K562 (cell line): ENCODE data around the gene PFN3. TPM values are rescaled to one million over a fixed set of nuclear protein-coding genes. Genes with fewer than 3 reads are reported as not detected.

Experiments used
- ATAC-seq: fragments of 200-7000 bp; cut with Tn5 transposase; 3 replicates; pipeline ENCODE4 v1.9.1; 2020; ENCODE audit warnings: moderate library complexity
- BruUV-seq: library from RNA; stranded (reverse); fragments of 400-500 nt; replicated peaks from 2 replicates; lab custom pipeline; 2021; lab: Mats Ljungman, UMichigan
- CTCF ChIA-PET: fragments of 300-600 bp; formaldehyde crosslinking; extraction: SDS; loops from one replicate; lab custom pipeline; 2021; ENCODE audit warnings: low intra/inter-chr PET ratio; lab: Yijun Ruan, JAX
- POLR2A ChIA-PET: fragments of 300-600, 350-650 bp; sonication (Branson Sonifier 250); formaldehyde crosslinking; extraction: SDS; loops from one replicate; lab custom pipeline; 2021; ENCODE audit warnings: antibody characterized with exemption, inconsistent platforms; lab: Yijun Ruan, JAX
- DNase-seq, 4 experiments: peaks; one replicate each; pipeline versions ENCODE4 v3.0.0 to v3.0.0-alpha.2; 2011 to 2018; ENCODE audit warnings: low spot score in 3 of 4, mixed read lengths in 3 of 4; ENCODE audit errors: extremely low read depth in 1 of 4
- FAIRE-seq: peaks from 2 replicates; lab custom pipeline; 2011; peaks lifted over from hg19 to GRCh38; lab: Jason Lieb, UNC
- H2AFZ ChIP-seq: 2 replicates; pipeline ENCODE4 v1.6.0; 2011; ENCODE audit warnings: low read depth, low read length, control low read depth, inconsistent platforms
- H3K27ac ChIP-seq: fragments of 200-600 bp; 3 replicates; pipeline ENCODE4 v1.8.0; 2011; ENCODE audit warnings: low read depth, mild to moderate bottlenecking, control low read depth, inconsistent platforms, low read length, moderate library complexity, mixed read lengths; ENCODE audit errors: extremely low read depth
- H3K27me3 ChIP-seq, 2 experiments: fragments of 300-600 bp in 1 of 2; 2 replicates in 1 of 2; 3 replicates in 1 of 2; pipeline versions ENCODE4 v1.6.0 to v1.8.0; 2011; ENCODE audit warnings: inconsistent platforms in 2 of 2, low read length in 2 of 2, mild to moderate bottlenecking in 1 of 2, mixed read lengths in 1 of 2, moderate library complexity in 1 of 2; ENCODE audit not compliant: control insufficient read depth in 2 of 2, insufficient read depth in 2 of 2
- H3K36me3 ChIP-seq: fragments of 300-600 bp; 3 replicates; pipeline ENCODE4 v1.8.0; 2011; ENCODE audit warnings: mild to moderate bottlenecking, low read length, inconsistent platforms; ENCODE audit not compliant: control insufficient read depth, insufficient read depth
- H3K4me1 ChIP-seq, 2 experiments: fragments of 200-600 bp in 1 of 2; replicated peaks in 1 of 2; 2 replicates in 1 of 2; 3 replicates in 1 of 2; pipeline versions ENCODE4 v1.5.1 to v1.8.0; 2011; ENCODE audit warnings: inconsistent platforms in 2 of 2, low read length in 2 of 2, mild to moderate bottlenecking in 1 of 2, mixed read lengths in 1 of 2, moderate library complexity in 1 of 2; ENCODE audit not compliant: control insufficient read depth in 2 of 2, insufficient read depth in 2 of 2
- H3K4me2 ChIP-seq: 2 replicates; pipeline ENCODE4 v1.6.1; 2011; ENCODE audit warnings: low read length, control low read depth, inconsistent platforms, mixed read lengths; ENCODE audit not compliant: insufficient read depth
- H3K4me3 ChIP-seq: fragments of 200-600 bp; sonication (generic), shearing (Covaris generic); 2 replicates; pipeline ENCODE4 v1.5.1; 2016; ENCODE audit warnings: control low read depth, inconsistent platforms
- H3K79me2 ChIP-seq: fragments of 200-600 bp; 3 replicates; pipeline ENCODE4 v1.8.0; 2011; ENCODE audit warnings: low read length, inconsistent platforms; ENCODE audit not compliant: control insufficient read depth, insufficient read depth
- H3K9ac ChIP-seq, 2 experiments: 2 replicates each; pipeline versions ENCODE4 v1.6.0 to v1.6.1; 2011; ENCODE audit warnings: low read depth in 2 of 2, low read length in 2 of 2, control low read depth in 1 of 2, inconsistent platforms in 1 of 2, mild to moderate bottlenecking in 1 of 2, mixed read lengths in 1 of 2; ENCODE audit not compliant: insufficient read depth in 1 of 2
- H3K9me1 ChIP-seq: one replicate; pipeline ENCODE4 v1.6.0; 2011; ENCODE audit warnings: inconsistent platforms, mild to moderate bottlenecking, low read length, moderate library complexity; ENCODE audit not compliant: control insufficient read depth, insufficient read depth
- H3K9me3 ChIP-seq: replicated peaks from 2 replicates; pipeline ENCODE4 v1.5.1; 2011; ENCODE audit warnings: low read depth, low read length, inconsistent platforms; ENCODE audit not compliant: control insufficient read depth, insufficient read depth
- H4K20me1 ChIP-seq: replicated peaks from 2 replicates; pipeline ENCODE4 v1.6.1; 2011; ENCODE audit warnings: low read length, inconsistent platforms, mixed read lengths; ENCODE audit not compliant: control insufficient read depth, insufficient read depth
- ARID1B ChIP-seq: fragments of 450-650 bp; IDR thresholded peaks from 2 replicates; pipeline ENCODE4 v1.6.1; 2016; ENCODE audit warnings: antibody characterized with exemption, mild to moderate bottlenecking, inconsistent platforms
- ARNT ChIP-seq, 2 experiments: fragments of 450-650 bp; IDR thresholded peaks; 2 replicates each; pipeline ENCODE4 v1.6.1; 2016; ENCODE audit warnings: mild to moderate bottlenecking in 1 of 2
- BACH1 ChIP-seq: fragments of 200-800 bp; sonication (Bioruptor generic); IDR thresholded peaks from 2 replicates; pipeline ENCODE4 v1.6.1; 2016; ENCODE audit warnings: missing genetic modification characterization, missing compliant biosample characterization
- CAMTA2 ChIP-seq: fragments of 250-450 bp; sonication (Bioruptor Pico); conservative IDR thresholded peaks from 2 replicates; pipeline ENCODE4 v1.5.1; 2022
- MYC ChIP-seq, 2 experiments: fragments of 250-450 bp in 1 of 2; sonication (Bioruptor Pico) in 1 of 2; IDR thresholded peaks; 2 replicates each; pipeline versions ENCODE4 v1.5.1 to v1.6.1; 2012 to 2021; ENCODE audit warnings: low read depth in 2 of 2, borderline replicate concordance in 1 of 2, improper control_type of control experiment in 1 of 2, low read length in 1 of 2, mild to moderate bottlenecking in 1 of 2, moderate library complexity in 1 of 2
- NELFE ChIP-seq: IDR thresholded peaks from 2 replicates; pipeline ENCODE4 v1.6.1; 2011; ENCODE audit warnings: mild to moderate bottlenecking; ENCODE audit not compliant: insufficient read depth, insufficient read length
- NFRKB ChIP-seq: fragments of 450-650 bp; IDR thresholded peaks from 2 replicates; pipeline ENCODE4 v1.6.1; 2016; ENCODE audit warnings: low read depth
- PTRF ChIP-seq: fragments of 450-650 bp; IDR thresholded peaks from 2 replicates; pipeline ENCODE4 v1.6.1; 2016; ENCODE audit warnings: mild to moderate bottlenecking, missing genetic modification characterization, missing compliant biosample characterization
- SMARCA5 ChIP-seq: fragments of 450-650 bp; IDR thresholded peaks from 2 replicates; pipeline ENCODE4 v1.6.1; 2016
- SMARCE1 ChIP-seq: fragments of 450-650 bp; IDR thresholded peaks from 2 replicates; pipeline ENCODE4 v1.7.1; 2016; ENCODE audit warnings: mild to moderate bottlenecking
- TAF1 ChIP-seq: IDR thresholded peaks from 2 replicates; pipeline ENCODE4 v1.6.1; 2011; ENCODE audit warnings: mild to moderate bottlenecking, low read length, moderate library complexity; ENCODE audit not compliant: insufficient read depth, control insufficient read depth, severe bottlenecking; ENCODE audit errors: extremely low read depth
- TEAD1 ChIP-seq, 2 experiments: fragments of 450-650 bp in 1 of 2; sonication (generic) in 1 of 2; formaldehyde crosslinking; IDR thresholded peaks; 2 replicates each; pipeline versions ENCODE4 v1.4.0 to v1.8.0; 2020 to 2022; ENCODE audit warnings: mild to moderate bottlenecking in 2 of 2, missing genetic modification reagents in 1 of 2
- TFAM ChIP-seq: fragments of 250-450 bp; sonication (Bioruptor Pico); conservative IDR thresholded peaks from 2 replicates; pipeline ENCODE4 v1.5.0; 2021; ENCODE audit warnings: mild to moderate bottlenecking, moderate library complexity
- TGIF2 ChIP-seq: sonication (generic); formaldehyde crosslinking; IDR thresholded peaks from 2 replicates; pipeline ENCODE4 v1.8.1; 2022; ENCODE audit warnings: mild to moderate bottlenecking, missing genetic modification reagents, moderate library complexity
- ZBTB7A ChIP-seq: IDR thresholded peaks from 2 replicates; pipeline ENCODE4 v1.6.1; 2011; ENCODE audit warnings: low read depth, mild to moderate bottlenecking, low read length, moderate library complexity, borderline replicate concordance; ENCODE audit not compliant: control insufficient read depth
- ZNF589 ChIP-seq: fragments of 200-800 bp; sonication (Bioruptor generic); IDR thresholded peaks from 2 replicates; pipeline ENCODE4 v1.6.1; 2016; ENCODE audit warnings: low read depth, missing genetic modification characterization, missing compliant biosample characterization
- ZNF79 ChIP-seq: fragments of 250-450 bp; sonication (Bioruptor Pico); IDR thresholded peaks from 2 replicates; pipeline ENCODE4 v1.4.0; 2020; ENCODE audit warnings: low read depth, mild to moderate bottlenecking, moderate library complexity
- WGBS: fragments of 100-300 bp; shearing (Covaris generic); methylation state at CpG from one replicate; pipeline ENCODE4 v1.1.6; 2016; ENCODE audit warnings: low coverage, mixed read lengths; ENCODE audit not compliant: insufficient coverage; ENCODE audit errors: missing lambda C conversion rate; 5-methylcytosine and 5-hydroxymethylcytosine counted together
- in situ Hi-C: fragments of 300-500 bp; cut with MboI; formaldehyde crosslinking; loops from 4 replicates; pipeline ENCODE4 v1.15.0; 2018; ENCODE audit warnings: inconsistent platforms, mixed read lengths
- intact Hi-C: fragments of 100-400 bp; cut with micrococcal nuclease; formaldehyde crosslinking; loops from 2 replicates; pipeline ENCODE4 v1.14.2; 2022
- polyA plus RNA-seq, 8 experiments: library from polyadenylated mRNA; depleted of rRNA in 4 of 8; stranded (reverse) in 5 of 8; unstranded in 3 of 8; fragments of >200 nt; fragmentation: Nextera tagmentation in 2 of 8; fragmentation: Illumina TruSeq in 1 of 8; extraction: Ambion mirVana in 2 of 8; extraction: Trizol in 1 of 8; gene quantifications; 2 replicates each; pipeline versions ENCODE4 v1.2.1 to v1.2.3, GENCODE V29; 2011 to 2014; ENCODE audit warnings: inconsistent platforms in 1 of 8, missing spikeins in 1 of 8
- total RNA-seq, 7 experiments: library from RNA; depleted of rRNA in 6 of 7; stranded (reverse); fragments of >200 nt in 6 of 7; fragmentation: Illumina TruSeq in 2 of 7; extraction: Trizol in 2 of 7; gene quantifications; 2 replicates each; pipeline versions ENCODE4 v1.2.1 to v1.2.3, GENCODE V29; 2011 to 2021; ENCODE audit warnings: low replicate concordance in 1 of 7
- TF ChIP-seq, protein P1 (sequence below), 3 experiments: fragments of 200-800 bp in 1 of 3; fragments of 250-450 bp in 1 of 3; fragments of 450-650 bp in 1 of 3; sonication (Bioruptor Pico) in 1 of 3; sonication (Bioruptor generic) in 1 of 3; formaldehyde crosslinking in 1 of 3; IDR thresholded peaks; 2 replicates each; pipeline versions ENCODE4 v1.6.1 to v1.8.0; 2016 to 2022; ENCODE audit warnings: mild to moderate bottlenecking in 2 of 3, missing genetic modification characterization in 2 of 3, missing compliant biosample characterization in 1 of 3, moderate library complexity in 1 of 3

The PFN3 gene
- total and polyA plus RNA-seq, 9 of the 15 experiments (the other 6 are each of a cell fraction or from before 2014, with no cell fraction given) = not detected

DNA sequence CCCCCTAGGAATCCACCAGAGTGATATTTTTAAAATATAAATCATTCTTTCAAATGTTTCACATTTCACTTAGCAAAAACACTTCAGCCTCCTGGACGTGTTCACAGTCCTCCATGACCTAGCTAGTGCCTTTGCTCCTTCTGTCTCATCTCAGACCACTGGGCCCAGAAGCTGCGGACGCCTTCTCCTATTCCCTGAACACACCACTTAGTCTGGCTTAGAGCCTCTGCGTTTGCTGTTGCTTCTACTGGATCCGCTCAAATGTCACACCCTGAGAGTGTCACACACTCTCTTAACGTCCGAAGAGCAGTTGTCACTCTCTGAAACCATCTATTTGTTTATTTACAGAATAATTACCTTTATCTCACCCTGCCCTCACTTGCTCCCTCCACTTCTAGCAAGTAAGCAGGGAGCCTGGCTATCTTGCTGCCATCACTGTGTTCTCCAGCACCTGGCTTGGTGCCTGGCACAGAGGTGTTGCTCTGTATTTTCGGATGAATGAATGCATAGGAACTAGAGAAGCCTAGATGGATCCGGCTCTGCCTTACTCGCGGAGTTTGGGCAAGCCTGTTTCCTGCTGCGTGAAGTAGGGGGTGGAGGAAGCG lies 24.8 kb upstream of the PFN3 start:
- no TSS peak for BruUV-seq
- WGBS = 25% methylated on average over 13 of the region's 13 CpGs
- Histone ChIP-seq H3K36me3 (peaks cover 31% of the 10 kb centered on the region; the same call in 2 of the 3 replicates), H4K20me1 (peaks cover 22% of the 10 kb centered on the region; the same call in 1 of the 2 replicates), H3K9me3 (no peaks in the 10 kb centered on the region), H3K4me3 (peak overlapping the region; percentile 51), H3K4me1 (peaks cover 33 to 46% of the 10 kb centered on the region in 2 experiments), H3K27ac (peak overlapping the region; percentile 91), H3K27me3 (no peaks in the 10 kb centered on the region), H3K9me1 (no peaks in the 10 kb centered on the region), H3K4me2 (peak overlapping the region; percentile 94), H3K79me2 (peaks cover 37% of the 10 kb centered on the region), H3K9ac (peak overlapping the region; percentile 80 to 90), H2AFZ (peak overlapping the region; percentile 95)
- ChIA-PET CTCF (no interaction called here), POLR2A (interaction anchor here (0.5 to 10.8 kb wide), 6 partner anchors 7 to 54 kb away, joined by 3 to 210 read pairs (median 8); partner anchors contain the start of genes F12 and PRR7)
- intact Hi-C loops (no loop called here), in situ Hi-C loops (no loop called here)
- peak; percentile 77 for FAIRE-seq
- no peak for ATAC-seq
- no peak for DNase-seq
- TF ChIP-seq ZBTB7A (no peak), ZNF589 (CRISPR knock-in tag) (peak; percentile 81; the same call in 1 of the 2 replicates), ZNF79 (CRISPR knock-in tag) (no peak), ARNT (IDR thresholded peaks at IDR 0.05) (peak in 1 of 2 experiments; percentile 35; a peak in 1 of 4 replicates), BACH1 (0 out of 2 replicates have a peak, but pooled peaks have one; percentile 59), SMARCE1 (0 out of 2 replicates have a peak, but pooled peaks have one; percentile 61), NELFE (no peak), SMARCA5 (peak; percentile 94), CAMTA2 (CRISPR knock-in tag) (0 out of 2 replicates have a peak, but pooled peaks have one; percentile 55), ARID1B (peak; percentile 60; the same call in 1 of the 2 replicates), MYC (IDR thresholded peaks at IDR 0.05; ENCODE audit: low read depth, low read length) (no peak), MYC (CRISPR knock-in tag; IDR thresholded peaks at IDR 0.05; ENCODE audit: borderline replicate concordance, low read depth) (0 out of 2 replicates have a peak, but pooled peaks have one; percentile 12), PTRF (tag) (0 out of 2 replicates have a peak, but pooled peaks have one; percentile 47), TGIF2 (no peak), NFRKB (peak; percentile 70; the same call in 1 of the 2 replicates), TEAD1 (CRISPR knock-in tag; IDR thresholded peaks at IDR 0.05) (no peak), TFAM (no peak), TAF1 (no peak)
- TF ChIP-seq, protein P1, sequence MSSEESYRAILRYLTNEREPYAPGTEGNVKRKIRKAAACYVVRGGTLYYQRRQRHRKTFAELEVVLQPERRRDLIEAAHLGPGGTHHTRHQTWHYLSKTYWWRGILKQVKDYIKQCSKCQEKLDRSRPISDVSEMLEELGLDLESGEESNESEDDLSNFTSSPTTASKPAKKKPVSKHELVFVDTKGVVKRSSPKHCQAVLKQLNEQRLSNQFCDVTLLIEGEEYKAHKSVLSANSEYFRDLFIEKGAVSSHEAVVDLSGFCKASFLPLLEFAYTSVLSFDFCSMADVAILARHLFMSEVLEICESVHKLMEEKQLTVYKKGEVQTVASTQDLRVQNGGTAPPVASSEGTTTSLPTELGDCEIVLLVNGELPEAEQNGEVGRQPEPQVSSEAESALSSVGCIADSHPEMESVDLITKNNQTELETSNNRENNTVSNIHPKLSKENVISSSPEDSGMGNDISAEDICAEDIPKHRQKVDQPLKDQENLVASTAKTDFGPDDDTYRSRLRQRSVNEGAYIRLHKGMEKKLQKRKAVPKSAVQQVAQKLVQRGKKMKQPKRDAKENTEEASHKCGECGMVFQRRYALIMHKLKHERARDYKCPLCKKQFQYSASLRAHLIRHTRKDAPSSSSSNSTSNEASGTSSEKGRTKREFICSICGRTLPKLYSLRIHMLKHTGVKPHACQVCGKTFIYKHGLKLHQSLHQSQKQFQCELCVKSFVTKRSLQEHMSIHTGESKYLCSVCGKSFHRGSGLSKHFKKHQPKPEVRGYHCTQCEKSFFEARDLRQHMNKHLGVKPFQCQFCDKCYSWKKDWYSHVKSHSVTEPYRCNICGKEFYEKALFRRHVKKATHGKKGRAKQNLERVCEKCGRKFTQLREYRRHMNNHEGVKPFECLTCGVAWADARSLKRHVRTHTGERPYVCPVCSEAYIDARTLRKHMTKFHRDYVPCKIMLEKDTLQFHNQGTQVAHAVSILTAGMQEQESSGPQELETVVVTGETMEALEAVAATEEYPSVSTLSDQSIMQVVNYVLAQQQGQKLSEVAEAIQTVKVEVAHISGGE (CRISPR knock-in tag; IDR thresholded peaks at IDR 0.05) = 0 out of 6 replicates have a peak, but pooled peaks of 1 of the 3 experiments have one; percentile 11
